GM12873 (cell line): ENCODE data around the gene HORMAD1.

ENCODE experiments used
- CTCF ChIP-seq: IDR thresholded peaks from 2 replicates; pipeline ENCODE4 v1.5.1; 2012; ENCODE audit warnings: low read depth, mild to moderate bottlenecking, moderate library complexity, low read length, control low read depth; ENCODE audit not compliant: insufficient read depth; ENCODE audit errors: missing control alignments

Gene HORMAD1

GRCh38 chr1:150720703-150721102 lies at the start of gene HORMAD1:
Gene HORMAD1 (minus strand): TSS chr1:150720895. CDS start chr1:150719505, 1,390 bp downstream.
- TF ChIP-seq CTCF: no peak

GRCh38 chr1:150765296-150765976 lies 44.7 kb upstream of the HORMAD1 start, which contains the start of gene CTSS:
Gene CTSS (minus strand): TSS chr1:150765778. CDS start chr1:150764763, 1,015 bp downstream.
- no peak for TF ChIP-seq CTCF

- TF ChIP-seq CTCF: no peak
Observed at GRCh38 chr1:150764617-150765101, 44.0 kb upstream of the HORMAD1 start.

GRCh38 chr1:150763018-150763417 lies 42.3 kb upstream of the HORMAD1 start:
- TF ChIP-seq CTCF: no peak

- no peak for TF ChIP-seq CTCF
Observed at GRCh38 chr1:150762552-150762951, 41.9 kb upstream of the HORMAD1 start.

- TF ChIP-seq CTCF: no peak
Observed at GRCh38 chr1:150761801-150762200, 41.1 kb upstream of the HORMAD1 start.

GRCh38 chr1:150760013-150760412 lies 39.3 kb upstream of the HORMAD1 start:
- TF ChIP-seq CTCF: no peak
